Choroid plexus epithelial cell (primary cell): ENCODE data around the gene ARL15.

Experiments used
- DNase-seq: peaks from one replicate; pipeline ENCODE4 v3.0.0-alpha.2; 2010; ENCODE audit warnings: low read depth
- H3K4me3 ChIP-seq: 2 replicates; pipeline ENCODE4 v1.5.1; 2011; ENCODE audit warnings: low read depth, mild to moderate bottlenecking, control low read depth, low read length, moderate library complexity
- CTCF ChIP-seq: conservative IDR thresholded peaks from 2 replicates; pipeline ENCODE4 v1.5.1; 2011; ENCODE audit warnings: low read depth, mild to moderate bottlenecking, control low read depth, inconsistent platforms, low read length, moderate library complexity

The ARL15 gene

GRCh38 chr5:54296386-54296785 lies 14.0 kb downstream of the ARL15 start:
- no peak for DNase-seq
- no peak for TF ChIP-seq CTCF
- no peak overlapping the region for H3K4me3 ChIP-seq

- DNase-seq, result no peak
- no peak for TF ChIP-seq CTCF
- no peak overlapping the region for H3K4me3 ChIP-seq
Measured at GRCh38 chr5:54295651-54296276, 14.6 kb downstream of the ARL15 start.

DNA sequence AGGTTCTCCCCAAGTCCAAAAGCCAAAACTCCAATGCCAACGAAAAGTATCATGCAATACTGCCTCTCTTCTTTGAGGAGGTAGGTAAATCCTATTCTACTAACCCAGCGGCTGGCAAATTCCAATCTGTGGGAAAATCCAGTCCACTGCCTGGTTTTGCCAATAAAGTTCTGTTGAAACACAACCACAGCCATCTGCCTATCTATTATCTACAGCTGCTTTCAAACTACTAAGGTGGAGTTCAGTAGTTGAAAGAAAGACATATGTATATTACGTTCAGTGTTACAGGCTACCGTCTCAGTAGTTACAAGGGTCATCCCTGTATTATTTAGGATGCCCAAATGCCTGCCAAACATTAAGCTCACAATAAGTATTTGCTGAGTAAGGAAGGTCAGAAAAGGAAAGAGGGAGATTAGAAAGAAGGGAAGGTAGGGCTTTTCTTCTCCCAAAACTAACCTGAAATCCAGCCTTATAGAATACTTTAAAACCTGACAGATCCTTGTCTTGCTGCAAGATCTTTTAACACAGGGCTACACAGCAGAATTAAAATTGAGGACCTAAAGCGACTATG lies 16.2 kb downstream of the ARL15 start:
- no peak overlapping the region for H3K4me3 ChIP-seq
- TF ChIP-seq CTCF, result no peak

DNA sequence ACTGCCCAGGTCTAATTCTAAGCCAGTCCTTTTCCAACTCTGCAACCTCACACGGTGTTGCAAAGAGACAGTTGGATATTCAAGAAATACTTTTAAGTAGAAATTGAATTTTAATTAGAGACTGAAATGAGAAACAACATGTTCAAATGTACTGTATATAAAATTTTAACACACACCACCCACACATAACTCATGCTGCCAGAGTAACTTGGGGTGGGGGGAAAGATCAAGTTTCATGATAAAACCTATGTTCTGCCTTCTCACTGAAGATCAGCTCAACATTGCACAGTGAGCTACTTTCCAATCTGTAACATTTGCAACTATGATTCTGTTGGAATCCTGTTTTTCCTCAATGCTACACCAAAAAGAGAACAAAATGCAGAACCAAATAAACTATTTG lies 17.5 kb downstream of the ARL15 start:
- H3K4me3 ChIP-seq, result no peak overlapping the region
- no peak for DNase-seq
- TF ChIP-seq CTCF, result no peak

More for the DNA sequence above, 16.2 kb downstream of the ARL15 start:
- no peak for DNase-seq

GRCh38 chr5:54291498-54291897 lies 18.9 kb downstream of the ARL15 start:
- H3K4me3 ChIP-seq, result no peak overlapping the region
- DNase-seq, result no peak
- TF ChIP-seq CTCF, result no peak

DNA sequence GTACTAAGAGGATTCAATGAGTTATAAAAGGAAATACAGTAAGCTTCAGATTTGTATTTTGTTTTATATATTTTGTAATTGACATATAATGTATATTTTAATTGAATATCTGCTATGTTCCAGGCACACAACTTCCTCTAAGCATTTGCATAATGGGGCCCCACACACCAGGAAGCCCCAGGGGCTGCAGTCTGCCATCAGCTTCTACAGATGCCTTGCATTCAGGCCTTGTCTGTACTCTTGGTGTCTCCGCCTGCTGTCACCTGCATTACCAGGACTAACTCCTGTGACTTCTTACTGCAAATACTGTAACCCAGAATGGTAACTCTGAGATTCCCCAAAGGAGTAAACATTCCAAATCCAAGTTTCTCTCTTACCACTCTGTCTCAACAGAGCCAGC lies 20.6 kb downstream of the ARL15 start:
- TF ChIP-seq CTCF, result no peak
- DNase-seq, result no peak
- no peak overlapping the region for H3K4me3 ChIP-seq
